Calu3 (cell line): ENCODE data around the gene SUMF2. TPM values are rescaled to one million over a fixed set of nuclear protein-coding genes. Genes with fewer than 3 reads are reported as not detected.
A peak's percentile ranks its signal among the peaks of the same experiment; 100 is the strongest.
"Not testable (repeated sequence)": the region's sequence is repeated elsewhere in the genome, so short reads cannot be mapped to it uniquely, and the experiment has no call there.

Source experiments
- BruUV-seq: library from RNA; stranded (reverse); fragments of 400-500 nt; replicated peaks from 2 replicates; lab custom pipeline; 2021; lab: Mats Ljungman, UMichigan
- CTCF ChIA-PET: fragments of 300-600 bp; sonication (Branson Sonifier 250); formaldehyde crosslinking; loops from one replicate; lab custom pipeline; 2022; ENCODE audit warnings: antibody characterized with exemption; lab: Charles Lee
- DNase-seq: peaks from one replicate; pipeline ENCODE4 v3.0.0; 2022
- H3K27ac Mint-ChIP-seq: one replicate; pipeline ENCODE4 v1.8.0; 2022; ENCODE audit warnings: mixed read lengths; ENCODE audit not compliant: unreplicated experiment
- H3K27me3 Mint-ChIP-seq: one replicate; pipeline ENCODE4 v1.8.0; 2022; ENCODE audit warnings: mixed read lengths; ENCODE audit not compliant: unreplicated experiment
- H3K36me3 Mint-ChIP-seq: one replicate; pipeline ENCODE4 v1.8.0; 2022; ENCODE audit warnings: mild to moderate bottlenecking, moderate library complexity, mixed read lengths; ENCODE audit not compliant: insufficient read depth, unreplicated experiment
- H3K4me1 Mint-ChIP-seq: one replicate; pipeline ENCODE4 v1.8.0; 2022; ENCODE audit warnings: mild to moderate bottlenecking, low read depth, mixed read lengths; ENCODE audit not compliant: unreplicated experiment
- H3K4me3 Mint-ChIP-seq: one replicate; pipeline ENCODE4 v1.8.0; 2022; ENCODE audit warnings: mild to moderate bottlenecking, low read depth, moderate library complexity, mixed read lengths; ENCODE audit not compliant: unreplicated experiment
- H3K9me3 Mint-ChIP-seq: one replicate; pipeline ENCODE4 v1.8.0; 2022; ENCODE audit warnings: low read depth, mixed read lengths; ENCODE audit not compliant: unreplicated experiment
- intact Hi-C: fragments of 100-400 bp; cut with micrococcal nuclease; formaldehyde crosslinking; loops from one replicate; pipeline ENCODE4 v1.10.0; 2022; ENCODE audit not compliant: unreplicated experiment
- total RNA-seq: library from RNA; stranded (reverse); gene quantifications from 2 replicates; pipeline ENCODE4 v1.2.3, GENCODE V29; 2022
- TF ChIP-seq, protein P1 (sequence below): fragments of 200-600 bp; IDR thresholded peaks from one replicate; pipeline ENCODE4 v1.8.0; 2022; ENCODE audit warnings: antibody characterized with exemption; ENCODE audit not compliant: unreplicated experiment

The SUMF2 gene
- total RNA-seq, 1 experiment from 2014 or later: 255 TPM

DNA sequence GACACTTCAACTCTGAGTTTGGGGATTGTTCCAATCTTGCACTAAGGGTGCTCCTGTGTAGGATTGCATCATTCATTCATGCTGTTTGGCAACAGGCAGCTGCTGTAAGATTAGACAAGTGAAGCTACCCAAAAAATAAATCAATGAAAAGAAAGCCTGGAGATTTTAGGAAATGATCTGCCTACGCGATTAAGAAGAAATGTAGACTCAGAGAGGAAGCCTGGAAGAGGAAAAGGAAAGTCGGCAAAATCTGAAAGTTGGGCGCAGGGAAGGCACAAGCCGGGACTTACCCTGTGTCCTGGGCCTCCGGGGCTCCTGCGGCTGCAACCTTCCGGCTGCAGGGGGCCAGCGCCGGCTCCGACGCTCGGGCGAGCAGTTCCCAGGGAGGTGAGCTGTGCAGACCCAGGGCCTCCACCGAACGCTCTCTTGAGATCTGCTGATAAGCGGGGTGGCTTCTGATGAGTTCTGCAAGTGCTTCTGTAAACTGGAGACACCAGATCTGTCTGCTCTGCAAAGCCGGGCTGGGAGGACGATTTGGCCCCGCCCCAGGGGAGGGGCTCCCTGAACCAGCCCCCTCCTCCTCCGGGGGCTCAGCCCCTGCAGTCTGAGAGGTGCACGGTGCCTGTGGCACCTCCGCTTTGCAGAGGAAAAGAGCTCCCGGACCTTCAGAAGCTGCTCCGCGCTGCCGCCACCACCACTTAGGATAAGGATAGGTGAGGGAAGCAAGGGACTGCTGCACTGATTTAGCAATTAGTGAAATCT lies 30.2 kb upstream of the SUMF2 start:
- BruUV-seq: TSS peak; percentile 35
- TF ChIP-seq, protein P1, sequence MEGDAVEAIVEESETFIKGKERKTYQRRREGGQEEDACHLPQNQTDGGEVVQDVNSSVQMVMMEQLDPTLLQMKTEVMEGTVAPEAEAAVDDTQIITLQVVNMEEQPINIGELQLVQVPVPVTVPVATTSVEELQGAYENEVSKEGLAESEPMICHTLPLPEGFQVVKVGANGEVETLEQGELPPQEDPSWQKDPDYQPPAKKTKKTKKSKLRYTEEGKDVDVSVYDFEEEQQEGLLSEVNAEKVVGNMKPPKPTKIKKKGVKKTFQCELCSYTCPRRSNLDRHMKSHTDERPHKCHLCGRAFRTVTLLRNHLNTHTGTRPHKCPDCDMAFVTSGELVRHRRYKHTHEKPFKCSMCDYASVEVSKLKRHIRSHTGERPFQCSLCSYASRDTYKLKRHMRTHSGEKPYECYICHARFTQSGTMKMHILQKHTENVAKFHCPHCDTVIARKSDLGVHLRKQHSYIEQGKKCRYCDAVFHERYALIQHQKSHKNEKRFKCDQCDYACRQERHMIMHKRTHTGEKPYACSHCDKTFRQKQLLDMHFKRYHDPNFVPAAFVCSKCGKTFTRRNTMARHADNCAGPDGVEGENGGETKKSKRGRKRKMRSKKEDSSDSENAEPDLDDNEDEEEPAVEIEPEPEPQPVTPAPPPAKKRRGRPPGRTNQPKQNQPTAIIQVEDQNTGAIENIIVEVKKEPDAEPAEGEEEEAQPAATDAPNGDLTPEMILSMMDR: peak; percentile 52
- Mint-ChIP-seq H3K27me3 (no peaks in the 10 kb centered on the region), H3K9me3 (no peaks in the 10 kb centered on the region), H3K27ac (peak overlapping the region; percentile 66), H3K4me3 (peak overlapping the region; percentile 81), H3K36me3 (peaks cover 58% of the 10 kb centered on the region), H3K4me1 (peaks cover 13% of the 10 kb centered on the region)
- CTCF ChIA-PET: interaction anchor here (0.6 to 1.3 kb wide), 17 partner anchors 8 to 72 kb away, joined by 3 to 8 read pairs (median 4); partner anchors contain the start of genes CCT6A, PHKG1, PSPH and SUMF2
- DNase-seq: peak; percentile 85
- intact Hi-C loops: loop anchor here (2.0 kb wide), 1 partner anchor 17 kb away; the partner anchor contains the start of genes CCT6A and PSPH

DNA sequence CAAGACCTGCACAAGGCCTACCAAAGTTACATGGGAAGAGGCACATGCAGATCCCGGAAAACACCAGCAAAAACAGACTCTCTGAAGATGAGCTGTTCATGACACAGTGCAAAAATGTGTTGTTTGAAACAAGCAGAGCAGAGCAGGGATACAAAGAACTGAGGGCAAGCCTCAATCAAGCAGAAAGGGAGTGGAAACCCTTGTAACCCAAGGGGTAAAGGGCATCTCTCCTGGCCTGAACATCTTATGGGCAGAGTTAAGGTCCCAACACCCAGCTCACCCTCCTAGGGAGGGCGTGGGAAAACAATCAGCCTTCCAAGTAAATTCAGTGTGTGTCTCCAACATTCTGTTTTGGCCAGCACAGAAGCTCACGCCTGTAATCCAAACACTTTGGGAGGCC lies 23.4 kb upstream of the SUMF2 start:
- CTCF ChIA-PET: interaction anchor here (0.6 kb wide), 1 partner anchor 492 kb away, joined by 5 read pairs; no protein-coding TSS in a partner anchor
- H3K27ac Mint-ChIP-seq: no peak overlapping the region
- peaks cover 8% of the 10 kb centered on the region for H3K4me1 Mint-ChIP-seq
- H3K4me3 Mint-ChIP-seq: no peak overlapping the region
- peaks cover 26% of the 10 kb centered on the region for H3K36me3 Mint-ChIP-seq
- no peaks in the 10 kb centered on the region for H3K9me3 Mint-ChIP-seq
- DNase-seq: no peak
- intact Hi-C loops: no loop called here
- BruUV-seq: no TSS peak
- TF ChIP-seq, protein P1: no peak
- no peaks in the 10 kb centered on the region for H3K27me3 Mint-ChIP-seq

DNA sequence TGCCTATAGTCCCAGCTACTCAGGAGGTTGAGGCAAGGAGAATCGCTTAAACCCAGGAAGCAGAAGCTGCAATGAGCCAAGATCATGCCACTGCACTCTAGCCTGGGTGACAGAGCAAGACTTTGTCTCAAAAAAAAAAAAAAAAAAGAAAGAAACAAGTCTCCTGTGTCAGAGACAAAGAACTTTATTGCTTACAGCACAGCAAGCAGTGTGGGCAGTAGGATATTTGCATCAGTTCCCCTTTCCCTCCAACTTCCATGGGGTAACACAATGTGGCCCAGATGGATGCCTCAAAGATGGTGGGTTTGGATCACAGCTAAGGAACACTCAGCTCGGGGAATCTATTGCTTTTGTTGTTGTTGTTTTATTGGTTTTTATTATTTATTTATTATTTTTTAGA lies 18.3 kb upstream of the SUMF2 start:
- H3K4me3 Mint-ChIP-seq, intact Hi-C loops, BruUV-seq, H3K9me3 Mint-ChIP-seq, DNase-seq, H3K27ac Mint-ChIP-seq, H3K27me3 Mint-ChIP-seq: not testable (repeated sequence)
- Mint-ChIP-seq H3K36me3 (peaks cover 56% of the 10 kb centered on the region), H3K4me1 (peaks cover 31% of the 10 kb centered on the region)
- CTCF ChIA-PET: interaction anchor here (0.8 kb wide), 1 partner anchor 16 kb away, joined by 6 read pairs; no protein-coding TSS in a partner anchor

DNA sequence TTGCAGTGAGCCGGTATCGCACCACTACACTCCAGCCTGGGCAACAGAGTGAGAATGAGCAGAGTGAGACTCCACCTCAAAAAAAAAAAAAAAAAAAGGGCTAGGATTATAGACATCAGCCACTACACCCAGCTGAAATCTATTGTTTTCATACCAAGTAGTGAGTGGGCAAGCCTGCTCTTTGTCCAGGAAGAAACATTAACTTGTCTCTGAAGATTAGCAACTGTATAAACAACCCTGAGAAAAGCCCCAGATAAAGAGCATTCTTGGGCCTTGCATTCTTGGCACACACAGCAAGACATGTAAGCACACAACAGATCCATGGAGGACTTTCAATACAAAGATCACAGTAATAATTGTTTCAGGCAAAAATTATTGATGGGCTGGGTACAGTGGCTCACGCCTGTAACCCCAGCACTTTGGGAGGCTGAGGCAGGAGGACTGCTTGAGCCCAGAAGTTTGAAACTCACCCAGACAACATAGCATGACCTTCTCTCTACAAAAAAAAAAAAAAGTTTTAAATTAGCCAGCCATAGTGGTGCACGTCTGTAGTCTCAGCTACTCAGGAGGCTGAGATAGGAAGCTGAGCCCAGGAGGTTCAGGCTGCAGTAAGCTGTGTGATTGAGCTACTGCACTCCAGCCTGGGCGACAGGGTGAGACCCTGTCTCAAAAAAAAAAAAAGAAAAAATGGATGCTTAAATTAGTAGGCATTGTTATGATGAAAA lies 17.2 kb upstream of the SUMF2 start:
- Mint-ChIP-seq H3K4me3 (peak overlapping the region; percentile 48), H3K9me3 (no peaks in the 10 kb centered on the region), H3K27me3 (no peaks in the 10 kb centered on the region), H3K4me1 (peaks cover 31% of the 10 kb centered on the region), H3K27ac (peak overlapping the region; percentile 85), H3K36me3 (peaks cover 60% of the 10 kb centered on the region)
- intact Hi-C loops: no loop called here
- BruUV-seq: no TSS peak
- TF ChIP-seq, protein P1: no peak
- peak; percentile 46 for DNase-seq
- CTCF ChIA-PET: interaction anchor here (0.7 to 1.4 kb wide), 4 partner anchors 13 to 1332 kb away, joined by 3 to 4 read pairs (median 4); no protein-coding TSS in a partner anchor

DNA sequence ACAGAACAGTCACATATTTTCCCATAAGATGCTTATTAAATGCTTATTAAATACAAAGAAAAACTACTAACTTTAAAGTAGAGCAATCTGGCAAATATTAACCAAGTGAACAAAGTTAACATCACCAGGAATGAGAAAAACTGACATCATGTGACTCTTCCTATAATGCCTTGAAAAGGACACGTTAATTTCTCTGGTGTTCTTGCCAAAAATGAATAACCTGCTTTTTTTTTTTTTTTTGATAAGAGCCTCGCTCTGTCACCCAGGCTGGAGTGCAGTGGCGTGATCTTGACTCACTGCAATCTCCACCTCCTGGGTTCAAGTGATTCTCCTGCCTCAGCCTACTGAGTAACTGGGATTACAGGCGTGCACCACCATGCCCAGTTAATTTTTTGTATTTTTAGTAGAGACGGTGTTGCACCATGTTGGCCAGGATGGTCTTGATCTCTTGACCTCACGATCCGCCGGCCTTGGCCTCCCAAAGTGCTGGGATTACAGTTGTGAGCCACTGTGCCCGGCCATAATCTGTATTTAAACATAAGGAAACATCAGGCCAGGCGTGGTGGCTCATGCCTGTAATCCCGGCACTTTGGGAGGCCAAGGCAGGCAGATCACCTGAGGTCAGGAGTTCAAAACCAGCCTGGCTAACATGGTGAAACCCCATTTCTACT lies 16.5 kb upstream of the SUMF2 start:
- H3K27me3 Mint-ChIP-seq, intact Hi-C loops, H3K9me3 Mint-ChIP-seq, BruUV-seq, DNase-seq: not testable (repeated sequence)
- peaks cover 60% of the 10 kb centered on the region for H3K36me3 Mint-ChIP-seq
- CTCF ChIA-PET: interaction anchor here (0.7 to 1.4 kb wide), 2 partner anchors 13 to 1332 kb away, joined by 3 to 4 read pairs; no protein-coding TSS in a partner anchor
- peak overlapping the region; percentile 48 for H3K4me3 Mint-ChIP-seq
- H3K4me1 Mint-ChIP-seq: peaks cover 31% of the 10 kb centered on the region
- H3K27ac Mint-ChIP-seq: peak overlapping the region; percentile 85
